Skeletal muscle cell (primary cell): Measurements from ENCODE around the gene HIPK1.

ENCODE experiments used
- DNase-seq: peaks from one replicate; pipeline ENCODE4 v3.0.0-alpha.2; 2010; ENCODE audit warnings: low read depth
- H3K4me3 ChIP-seq: 2 replicates; pipeline ENCODE4 v1.5.1; 2011; ENCODE audit warnings: low read depth, mild to moderate bottlenecking, control low read depth, low read length, moderate library complexity

Gene HIPK1

DNA sequence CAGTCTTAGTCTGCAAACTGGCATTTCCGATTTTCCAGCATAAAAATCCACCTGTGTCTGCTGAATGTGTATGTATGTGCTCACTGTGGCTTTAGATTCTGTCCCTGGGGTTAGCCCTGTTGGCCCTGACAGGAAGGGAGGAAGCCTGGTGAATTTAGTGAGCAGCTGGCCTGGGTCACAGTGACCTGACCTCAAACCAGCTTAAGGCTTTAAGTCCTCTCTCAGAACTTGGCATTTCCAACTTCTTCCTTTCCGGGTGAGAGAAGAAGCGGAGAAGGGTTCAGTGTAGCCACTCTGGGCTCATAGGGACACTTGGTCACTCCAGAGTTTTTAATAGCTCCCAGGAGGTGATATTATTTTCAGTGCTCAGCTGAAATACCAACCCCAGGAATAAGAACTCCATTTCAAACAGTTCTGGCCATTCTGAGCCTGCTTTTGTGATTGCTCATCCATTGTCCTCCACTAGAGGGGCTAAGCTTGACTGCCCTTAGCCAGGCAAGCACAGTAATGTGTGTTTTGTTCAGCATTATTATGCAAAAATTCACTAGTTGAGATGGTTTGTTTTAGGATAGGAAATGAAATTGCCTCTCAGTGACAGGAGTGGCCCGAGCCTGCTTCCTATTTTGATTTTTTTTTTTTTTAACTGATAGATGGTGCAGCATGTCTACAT lies 47.6 kb downstream of the HIPK1 start:
- peak; percentile 27 for DNase-seq
- no peak overlapping the region for H3K4me3 ChIP-seq

DNA sequence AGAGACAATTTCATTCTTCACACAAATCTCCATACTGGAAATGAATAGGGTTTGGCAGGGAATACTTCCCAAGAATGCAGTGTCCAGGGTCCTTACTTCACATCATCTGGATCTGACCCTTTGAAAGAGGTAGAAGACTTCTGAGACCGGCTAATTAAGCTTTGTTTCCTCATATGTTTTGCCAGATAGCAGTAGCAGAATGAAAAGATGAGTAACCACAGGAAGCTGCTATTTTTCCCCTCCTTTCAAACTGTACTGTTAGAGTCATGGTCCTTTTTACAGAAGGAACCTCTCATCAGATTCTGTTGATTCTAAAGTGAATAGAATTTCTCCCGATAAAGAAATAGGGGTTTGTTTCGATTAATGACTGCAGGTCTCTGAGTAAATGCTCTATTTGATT lies 48.8 kb downstream of the HIPK1 start:
- no peak overlapping the region for H3K4me3 ChIP-seq
- no peak for DNase-seq

DNA sequence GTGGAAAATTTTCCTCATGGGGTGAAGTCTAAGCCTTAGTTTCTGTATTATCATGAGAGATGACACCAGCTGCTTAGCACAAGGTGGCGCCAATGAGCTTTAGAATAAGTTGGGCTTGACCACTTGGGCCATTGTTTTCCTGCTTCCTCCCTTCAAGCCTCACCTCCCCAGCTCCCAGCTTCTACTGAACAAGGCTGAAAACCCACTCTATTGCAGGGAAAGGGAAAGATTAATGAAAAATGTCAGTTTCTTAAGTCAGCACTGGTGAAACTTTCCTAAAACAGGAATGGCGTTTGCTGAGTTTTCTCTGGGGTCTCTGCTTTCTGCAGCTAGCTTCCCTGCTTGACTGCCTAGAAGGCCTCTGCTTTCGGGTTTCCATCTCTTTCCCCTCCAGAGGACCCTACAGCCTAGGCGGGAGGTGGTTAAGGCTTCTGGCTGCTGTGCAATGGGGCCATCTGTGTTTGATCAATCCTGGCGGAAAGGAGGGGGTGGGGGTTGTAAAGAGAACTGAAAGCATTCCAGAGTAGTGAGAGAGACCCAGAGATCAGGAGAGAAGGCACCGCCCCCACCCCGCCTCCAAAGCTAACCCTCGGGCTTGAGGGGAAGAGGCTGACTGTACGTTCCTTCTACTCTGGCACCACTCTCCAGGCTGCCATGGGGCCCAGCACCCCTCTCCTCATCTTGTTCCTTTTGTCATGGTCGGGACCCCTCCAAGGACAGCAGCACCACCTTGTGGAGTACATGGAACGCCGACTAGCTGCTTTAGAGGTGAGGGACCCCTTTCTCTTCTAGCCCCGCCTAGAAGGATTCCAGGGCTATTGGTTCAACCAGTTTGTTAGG lies 50.0 kb downstream of the HIPK1 start, which contains the start of gene OLFML3:
TSS of gene OLFML3 (plus strand) at position 612 of the 840 bp plus-strand sequence. CDS start at position 655, 43 bp downstream.
- peak; percentile 92 for DNase-seq
- peak within 1 kb of the TSS; percentile 54 for H3K4me3 ChIP-seq

DNA sequence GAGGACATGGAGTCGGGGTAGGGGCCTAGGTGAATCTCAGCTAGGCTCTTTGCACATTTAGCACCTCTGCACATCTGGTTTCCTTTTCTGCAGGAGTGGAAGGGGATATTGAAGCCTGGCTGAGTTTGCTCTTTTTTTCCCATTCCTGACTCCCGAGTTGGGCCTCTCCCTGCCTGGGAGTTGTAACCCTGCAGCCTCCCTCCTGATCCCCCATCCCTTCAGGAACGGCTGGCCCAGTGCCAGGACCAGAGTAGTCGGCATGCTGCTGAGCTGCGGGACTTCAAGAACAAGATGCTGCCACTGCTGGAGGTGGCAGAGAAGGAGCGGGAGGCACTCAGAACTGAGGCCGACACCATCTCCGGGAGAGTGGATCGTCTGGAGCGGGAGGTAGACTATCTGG lies 51.0 kb downstream of the HIPK1 start:
- no peak for DNase-seq
- H3K4me3 ChIP-seq, result peak overlapping the region; percentile 54

DNA sequence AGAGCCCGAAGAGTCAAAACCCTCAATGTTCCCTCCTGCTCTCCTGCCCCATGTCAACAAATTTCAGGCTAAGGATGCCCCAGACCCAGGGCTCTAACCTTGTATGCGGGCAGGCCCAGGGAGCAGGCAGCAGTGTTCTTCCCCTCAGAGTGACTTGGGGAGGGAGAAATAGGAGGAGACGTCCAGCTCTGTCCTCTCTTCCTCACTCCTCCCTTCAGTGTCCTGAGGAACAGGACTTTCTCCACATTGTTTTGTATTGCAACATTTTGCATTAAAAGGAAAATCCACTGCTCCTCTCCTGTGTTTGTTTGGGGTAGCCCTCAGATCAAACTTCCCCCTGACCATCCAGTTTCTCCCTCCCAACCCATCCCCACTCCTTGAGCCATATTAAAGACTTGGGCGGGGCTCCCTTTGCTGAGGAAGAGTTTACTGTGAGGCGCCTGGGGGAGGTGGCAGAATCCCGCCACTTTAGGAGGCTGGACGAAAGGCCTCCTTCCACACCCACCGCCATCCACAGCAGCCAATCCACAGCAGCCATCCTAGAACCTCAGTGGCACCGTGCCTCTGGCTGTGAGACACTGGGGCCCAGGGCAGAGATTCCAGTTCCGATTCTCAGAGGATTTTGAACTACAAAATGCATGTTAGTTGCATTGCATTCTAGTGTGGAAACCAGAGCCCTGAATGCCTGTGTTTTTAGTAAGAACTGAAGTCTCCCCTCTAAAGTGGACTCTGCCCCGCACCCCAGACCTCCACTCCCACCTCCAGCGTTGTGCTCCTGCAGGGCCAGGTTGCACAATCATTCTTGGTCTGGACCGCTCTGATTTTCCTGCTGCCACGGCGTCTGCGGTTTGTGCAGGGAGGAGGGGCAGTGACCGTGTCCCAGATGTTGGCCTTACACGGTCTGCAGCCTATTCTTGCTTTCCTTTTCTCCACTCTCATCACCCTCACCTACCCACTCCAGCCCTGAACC lies 53.1 kb downstream of the HIPK1 start:
- peak overlapping the region; percentile 39 for H3K4me3 ChIP-seq
- DNase-seq, result peak; percentile 83

DNA sequence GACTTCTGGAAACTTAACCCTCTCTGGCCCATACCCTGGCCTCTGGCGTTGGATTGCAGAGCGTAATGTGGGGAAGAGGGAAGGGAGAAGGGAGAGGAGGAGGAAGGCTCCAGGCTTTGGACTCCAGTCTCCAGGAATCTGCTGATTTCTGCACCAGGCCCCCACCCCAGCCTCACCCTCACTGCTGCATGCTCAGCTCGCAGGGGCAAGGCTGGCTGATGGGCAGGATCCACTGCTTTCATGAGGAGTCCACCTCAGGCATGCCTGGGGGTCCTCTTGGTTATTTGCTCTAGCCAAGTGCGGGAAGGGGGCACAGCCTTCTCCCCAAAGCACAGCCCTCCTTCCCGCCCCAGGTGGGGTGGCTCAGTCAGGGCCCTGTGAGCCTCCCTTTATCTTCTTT lies 53.8 kb downstream of the HIPK1 start:
- DNase-seq, result no peak
- peak overlapping the region; percentile 39 for H3K4me3 ChIP-seq

DNA sequence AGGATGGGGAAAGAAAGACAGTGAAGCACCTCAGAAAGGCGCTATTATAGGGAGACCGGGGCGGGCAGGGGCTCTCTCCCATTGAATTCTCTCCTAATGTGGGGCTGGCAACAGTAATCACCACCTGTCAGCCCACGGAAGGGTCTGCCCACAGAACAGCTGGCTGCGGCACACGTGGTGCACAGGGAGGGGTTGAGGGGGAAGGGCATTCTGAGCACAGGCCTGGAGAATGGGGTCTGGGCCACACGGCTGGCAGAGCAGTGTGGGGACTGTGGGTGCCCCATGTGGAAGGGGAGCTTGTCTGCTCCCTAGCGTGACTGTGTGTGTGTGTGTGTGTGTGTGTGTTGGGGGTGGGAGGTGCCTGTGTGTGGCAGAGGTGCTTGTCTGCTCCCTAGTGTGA lies 54.3 kb downstream of the HIPK1 start:
- peak overlapping the region; percentile 39 for H3K4me3 ChIP-seq
- no peak for DNase-seq

DNA sequence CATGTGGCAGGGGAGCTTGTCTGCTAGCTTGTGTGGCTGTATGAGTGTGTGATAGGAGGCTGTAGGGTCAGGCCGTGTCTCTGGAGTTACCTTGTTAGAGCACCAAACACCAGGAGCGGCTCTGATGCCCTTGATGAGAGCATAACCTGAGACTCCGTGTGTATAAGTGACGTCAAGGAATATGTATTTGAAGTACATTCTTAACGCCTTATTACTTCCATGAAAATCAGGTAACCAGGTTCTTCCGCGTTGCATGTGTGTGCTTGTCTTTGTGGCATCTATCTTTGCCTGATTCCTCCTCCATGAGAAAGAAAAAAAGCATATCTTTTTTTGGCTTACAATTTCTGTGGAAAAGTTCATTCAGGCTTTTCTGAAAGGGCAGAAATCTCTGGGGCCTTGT lies 54.7 kb downstream of the HIPK1 start:
- peak overlapping the region; percentile 39 for H3K4me3 ChIP-seq

DNA sequence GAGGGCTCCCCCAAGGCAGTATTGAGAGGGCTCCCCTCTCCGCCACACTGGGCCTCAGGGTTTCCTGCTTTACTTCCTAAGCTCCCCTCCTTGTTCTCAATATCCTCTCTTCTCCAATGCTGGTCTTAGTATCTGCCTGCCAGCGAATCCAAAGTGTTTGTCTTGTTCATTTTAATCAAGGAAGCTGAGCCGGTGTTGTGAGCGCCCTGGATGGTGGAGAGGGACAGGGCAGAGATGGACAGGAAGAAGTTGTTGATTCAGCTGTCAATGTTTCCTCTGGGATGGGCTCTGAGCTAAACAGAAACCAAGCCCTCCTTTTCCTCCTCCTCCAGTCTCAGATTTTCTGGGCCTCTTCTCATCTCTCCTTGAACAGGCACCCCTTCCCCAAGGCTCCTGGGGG lies 55.6 kb downstream of the HIPK1 start:
- H3K4me3 ChIP-seq, result no peak overlapping the region
- no peak for DNase-seq

More for the DNA sequence above, 54.7 kb downstream of the HIPK1 start:
- no peak for DNase-seq

DNA sequence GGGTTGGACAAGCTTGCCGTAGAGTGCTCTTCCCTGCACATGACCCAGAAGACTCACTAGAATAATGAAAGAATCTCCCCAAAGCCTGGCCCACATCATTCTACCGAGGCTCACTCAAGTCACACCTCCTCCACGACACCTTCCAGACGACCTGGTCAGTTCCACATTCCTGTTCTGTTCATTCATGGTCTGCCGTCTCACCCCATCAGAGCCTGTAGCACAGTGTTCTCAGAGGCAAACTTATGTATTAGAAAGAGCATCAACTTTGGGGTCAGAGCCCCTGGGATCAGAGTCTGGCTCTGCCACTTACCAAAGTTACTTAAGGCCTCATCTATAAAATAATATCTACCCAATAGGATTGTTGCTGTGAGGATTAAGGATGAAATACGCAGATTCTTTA lies 57.7 kb downstream of the HIPK1 start:
- no peak overlapping the region for H3K4me3 ChIP-seq
- DNase-seq, result no peak

DNA sequence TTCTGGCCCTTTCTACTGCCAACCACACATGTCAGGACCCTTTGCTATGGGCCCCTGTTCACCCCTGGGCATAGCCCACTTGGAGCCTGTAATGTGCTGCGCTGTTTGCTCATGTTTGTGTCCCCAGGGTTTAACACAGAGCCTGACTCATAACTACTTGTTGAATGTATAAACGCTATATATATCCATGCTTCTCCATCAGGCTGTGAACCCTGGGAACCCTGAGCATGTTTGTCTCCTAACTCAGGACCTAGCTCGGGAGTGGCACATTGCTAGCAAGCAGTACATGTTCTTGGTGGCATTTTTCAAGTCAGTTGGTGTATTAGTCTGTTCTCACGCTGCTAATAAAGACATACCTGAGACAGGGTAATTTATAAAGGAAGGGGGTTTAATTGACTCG lies 58.1 kb downstream of the HIPK1 start:
- H3K4me3 ChIP-seq, result no peak overlapping the region
- DNase-seq, result peak; percentile 55

DNA sequence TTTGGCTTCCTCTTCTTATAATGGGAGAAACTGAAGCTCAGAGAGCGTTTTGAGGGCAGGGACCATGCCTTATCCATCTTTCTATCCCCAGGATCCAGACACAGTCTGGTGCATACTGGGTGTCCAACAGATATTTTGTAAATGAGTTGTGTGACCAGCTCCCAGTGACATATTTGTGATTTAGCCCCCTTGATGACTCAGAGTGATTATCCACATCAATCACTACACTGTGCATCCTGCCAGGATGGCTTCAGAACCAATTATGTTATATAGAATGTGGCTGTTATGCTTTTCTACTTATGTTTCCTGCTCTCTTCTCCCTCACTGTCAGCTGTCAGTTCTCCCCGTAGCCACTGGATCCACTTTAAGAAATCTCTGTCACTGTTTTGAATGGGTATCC lies 61.4 kb downstream of the HIPK1 start:
- no peak for DNase-seq
- no peak overlapping the region for H3K4me3 ChIP-seq

DNA sequence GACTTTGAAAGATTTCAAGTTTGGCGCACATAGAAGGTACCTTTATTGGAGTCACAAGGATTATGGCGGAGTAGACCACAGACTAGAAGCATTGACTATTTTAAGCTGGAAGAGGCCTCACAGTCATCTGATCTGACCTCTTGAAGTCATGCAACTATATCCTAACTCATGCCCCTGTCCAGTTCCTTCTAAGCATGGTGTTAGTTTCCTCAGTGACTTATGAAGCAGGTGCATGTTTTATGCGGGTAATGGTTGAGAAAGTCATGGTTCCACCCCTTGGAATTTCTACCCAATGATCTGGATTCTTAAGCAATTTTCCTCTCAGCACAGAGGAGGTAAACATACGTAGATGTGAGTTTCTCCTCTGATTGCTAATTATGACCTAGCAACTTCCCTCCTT lies 61.8 kb downstream of the HIPK1 start:
- H3K4me3 ChIP-seq, result no peak overlapping the region
- no peak for DNase-seq

DNA sequence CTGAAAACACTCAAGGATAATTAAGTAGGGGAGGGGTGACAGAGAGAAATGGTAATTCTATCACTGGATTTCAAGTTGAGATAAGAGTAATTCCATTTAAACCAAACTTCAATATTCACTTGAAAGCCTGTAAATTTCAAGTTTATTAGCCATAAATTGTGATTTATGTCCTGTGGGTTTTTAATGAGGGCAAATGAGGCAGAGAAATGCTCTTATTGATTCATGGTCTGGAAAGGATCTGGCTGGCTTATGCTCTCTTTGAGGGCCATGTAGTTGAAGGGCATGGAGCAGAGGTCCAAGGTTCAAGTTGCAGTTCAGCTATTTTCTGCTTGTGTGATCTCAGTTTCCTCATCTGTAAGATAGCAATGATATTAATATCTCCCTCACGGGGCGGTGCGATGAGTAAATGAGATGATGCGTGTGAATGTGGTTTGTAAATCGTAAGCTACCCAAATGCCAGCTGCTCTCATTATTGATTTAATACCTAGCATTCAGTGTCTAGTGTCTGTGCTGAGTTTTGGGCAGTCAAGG lies 62.4 kb downstream of the HIPK1 start:
- no peak overlapping the region for H3K4me3 ChIP-seq
- no peak for DNase-seq

DNA sequence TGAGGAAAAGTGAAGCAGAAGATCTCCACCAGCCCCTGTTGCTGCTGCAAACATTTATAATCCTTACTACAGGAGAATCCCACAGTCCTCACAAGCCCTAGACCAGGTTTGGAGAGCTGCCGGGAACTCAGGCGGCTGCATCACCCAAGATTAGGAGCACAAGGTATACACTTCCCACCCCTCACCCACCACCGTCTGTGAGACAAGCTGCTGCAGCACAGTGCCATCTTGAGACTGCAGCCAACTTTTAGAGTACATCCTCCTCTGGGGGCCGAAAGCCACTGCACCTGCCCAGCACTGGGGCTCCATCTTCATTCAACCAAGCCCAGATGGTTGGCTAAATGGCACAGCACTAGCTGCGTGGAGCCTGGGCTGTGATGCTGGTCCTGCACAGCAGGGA lies 63.9 kb downstream of the HIPK1 start:
- DNase-seq, result no peak

DNA sequence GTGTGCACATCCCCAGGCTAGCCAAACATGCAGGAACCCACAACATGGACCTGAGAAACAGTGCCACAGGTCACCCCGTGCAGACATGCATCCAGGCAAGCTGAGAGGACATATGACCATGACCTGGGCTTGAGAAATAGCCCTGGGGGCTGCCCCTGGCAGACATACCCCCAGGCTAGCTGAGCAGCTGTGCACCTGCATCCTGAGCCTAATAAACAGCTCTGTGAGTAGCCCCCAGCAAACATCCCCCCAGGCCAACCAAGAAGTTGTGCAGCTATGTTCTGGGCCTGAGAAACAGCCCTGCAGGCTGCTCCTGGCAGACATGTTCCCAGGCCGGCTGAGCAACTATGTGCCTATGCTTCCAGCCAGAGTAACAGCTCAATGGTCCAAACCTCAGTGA lies 64.6 kb downstream of the HIPK1 start:
- H3K4me3 ChIP-seq, result no peak overlapping the region
- no peak for DNase-seq

More for the DNA sequence above, 63.9 kb downstream of the HIPK1 start:
- no peak overlapping the region for H3K4me3 ChIP-seq

DNA sequence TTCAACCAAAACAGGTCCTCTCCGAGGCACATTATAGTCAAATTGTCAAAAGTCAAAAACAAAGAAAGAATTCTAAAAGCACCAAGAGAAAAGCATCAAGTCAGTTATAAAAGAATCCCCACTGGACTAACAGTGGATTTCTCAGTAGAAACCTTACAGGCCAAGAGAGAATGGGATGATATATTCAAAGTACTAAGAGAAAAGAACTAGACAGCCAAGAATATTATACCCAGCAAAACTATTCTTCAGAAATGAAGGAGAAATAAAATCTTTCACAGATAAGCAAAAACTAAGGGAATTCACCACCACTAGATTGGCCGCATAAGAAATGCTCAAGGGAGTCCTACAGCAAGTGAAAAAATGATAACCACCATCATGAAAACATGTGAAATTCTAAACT lies 66.3 kb downstream of the HIPK1 start:
- H3K4me3 ChIP-seq, result no peak overlapping the region
- DNase-seq, result no peak

DNA sequence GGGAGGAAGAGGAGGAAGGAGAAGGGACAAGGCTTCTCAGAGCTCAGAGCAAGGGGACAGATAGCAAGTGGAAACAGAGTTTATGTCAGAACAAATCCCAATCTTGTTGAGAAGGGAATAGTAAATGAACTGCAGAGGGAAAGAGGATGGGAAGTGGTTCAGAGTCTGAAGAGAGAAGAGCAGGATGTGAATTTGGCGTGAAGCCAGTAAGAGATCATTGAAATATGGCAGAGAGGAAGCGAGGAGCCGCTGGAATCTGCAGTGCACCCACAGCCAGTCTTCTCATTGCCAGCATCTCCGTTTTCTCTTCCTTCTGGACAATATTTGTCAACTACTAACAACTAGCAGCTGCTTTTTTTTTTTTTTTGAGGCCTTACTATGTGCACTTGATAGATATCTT lies 69.2 kb downstream of the HIPK1 start:
- no peak for DNase-seq
- H3K4me3 ChIP-seq, result no peak overlapping the region

DNA sequence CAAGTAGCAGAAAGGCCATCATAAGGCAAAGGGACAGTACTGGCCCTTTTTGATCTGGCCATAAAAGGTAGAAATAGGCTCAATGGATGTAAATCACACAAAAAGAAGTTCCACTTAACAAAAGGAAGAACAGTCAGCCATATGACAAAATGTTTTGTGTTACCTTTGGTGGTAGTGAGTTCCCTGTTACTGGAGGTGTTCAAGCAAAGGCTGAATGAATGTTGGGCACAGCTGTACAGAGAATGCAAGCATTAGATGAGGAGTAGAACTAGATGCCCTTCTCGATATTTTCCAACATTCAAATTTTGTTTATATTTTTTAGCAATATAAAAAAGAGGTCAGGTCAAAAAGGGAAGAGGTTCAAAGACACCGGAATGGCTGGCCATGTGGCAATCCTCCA lies 70.1 kb downstream of the HIPK1 start:
- no peak overlapping the region for H3K4me3 ChIP-seq
- DNase-seq, result no peak

DNA sequence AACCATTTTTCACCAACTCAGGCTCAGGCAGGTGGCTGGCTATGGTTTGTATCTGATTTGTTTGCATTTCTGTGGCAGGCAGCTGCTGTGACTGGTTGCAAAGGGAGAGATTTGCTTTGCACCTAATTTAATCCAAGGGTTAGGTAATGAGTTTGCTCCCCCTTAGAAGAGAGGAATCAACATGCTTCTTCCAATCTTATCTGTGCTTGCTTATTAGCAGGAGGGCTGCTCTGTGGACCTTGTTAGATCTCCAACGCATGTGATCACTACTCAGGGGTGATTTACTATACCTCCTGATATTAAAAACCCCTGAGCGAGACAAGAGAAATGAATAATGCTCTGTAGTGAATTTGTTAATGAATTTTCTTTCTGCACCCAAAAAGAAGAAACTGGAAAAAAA lies 70.7 kb downstream of the HIPK1 start:
- no peak for DNase-seq
- H3K4me3 ChIP-seq, result no peak overlapping the region
